GM23338 (cell line): ENCODE results near the gene EPHA8. TPM values are rescaled to one million over a fixed set of nuclear protein-coding genes. Genes with fewer than 3 reads are reported as not detected.

Experiments used
- ATAC-seq: fragments of 200-7000 bp; cut with Tn5 transposase; 3 replicates; pipeline ENCODE4 v1.9.1; 2020
- DNase-seq: peaks from one replicate; pipeline ENCODE4 v3.0.0-alpha.2; 2015; ENCODE audit warnings: low spot score
- H2AFZ ChIP-seq: fragments of 200-600 bp; sonication (generic); 2 replicates; pipeline ENCODE4 v1.8.0; 2016; ENCODE audit warnings: antibody characterized with exemption, mild to moderate bottlenecking, moderate library complexity
- H3F3A ChIP-seq: fragments of 200-600 bp; sonication (generic); replicated peaks from 2 replicates; pipeline ENCODE4 v1.8.0; 2017; ENCODE audit warnings: antibody characterized with exemption, mixed run types, low read depth
- H3K27ac ChIP-seq: fragments of 200-600 bp; sonication (generic); 2 replicates; pipeline ENCODE4 v1.6.1; 2016; ENCODE audit warnings: low read depth
- H3K27me3 ChIP-seq: fragments of 200-600 bp; sonication (generic); 2 replicates; pipeline ENCODE4 v1.8.0; 2016; ENCODE audit warnings: mild to moderate bottlenecking, mixed run types, moderate library complexity; ENCODE audit not compliant: insufficient read depth
- H3K36me3 ChIP-seq: fragments of 200-600 bp; sonication (generic); 2 replicates; pipeline ENCODE4 v1.8.0; 2016; ENCODE audit warnings: mild to moderate bottlenecking; ENCODE audit not compliant: insufficient read depth
- H3K4me1 ChIP-seq: fragments of 200-600 bp; sonication (generic); 2 replicates; pipeline ENCODE4 v1.8.0; 2016; ENCODE audit warnings: mild to moderate bottlenecking, moderate library complexity; ENCODE audit not compliant: insufficient read depth
- H3K4me2 ChIP-seq: fragments of 200-600 bp; sonication (generic); 2 replicates; pipeline ENCODE4 v1.7.1; 2017; ENCODE audit warnings: mixed run types
- H3K4me3 ChIP-seq: fragments of 200-600 bp; sonication (generic); 2 replicates; pipeline ENCODE4 v1.6.1; 2016; ENCODE audit warnings: mixed run types
- H3K79me2 ChIP-seq: fragments of 200-600 bp; sonication (generic); replicated peaks from 2 replicates; pipeline ENCODE4 v1.8.0; 2017; ENCODE audit warnings: mild to moderate bottlenecking; ENCODE audit not compliant: insufficient read depth
- H3K9me2 ChIP-seq: fragments of 200-600 bp; sonication (generic); 2 replicates; pipeline ENCODE4 v1.8.0; 2017; ENCODE audit not compliant: insufficient read depth
- H4K20me1 ChIP-seq: fragments of 200-600 bp; sonication (generic); replicated peaks from 2 replicates; pipeline ENCODE4 v1.8.0; 2017; ENCODE audit warnings: mild to moderate bottlenecking; ENCODE audit not compliant: insufficient read depth
- H3K27ac Mint-ChIP-seq: 2 replicates; pipeline ENCODE4 v1.8.0; 2020; ENCODE audit warnings: inconsistent platforms, mild to moderate bottlenecking, moderate library complexity, mixed read lengths
- H3K27me3 Mint-ChIP-seq: 3 replicates; pipeline ENCODE4 v1.8.0; 2022; ENCODE audit warnings: low read depth, mild to moderate bottlenecking, moderate library complexity, mixed read lengths, inconsistent platforms; ENCODE audit not compliant: insufficient read depth, poor library complexity
- H3K36me3 Mint-ChIP-seq: 3 replicates; pipeline ENCODE4 v1.8.0; 2021; ENCODE audit warnings: low read depth, mild to moderate bottlenecking, inconsistent platforms, moderate library complexity, mixed read lengths
- H3K4me1 Mint-ChIP-seq: 3 replicates; pipeline ENCODE4 v1.8.0; 2020; ENCODE audit warnings: mild to moderate bottlenecking, inconsistent platforms, mixed read lengths
- H3K4me3 Mint-ChIP-seq: 3 replicates; pipeline ENCODE4 v1.8.0; 2021; ENCODE audit warnings: moderate library complexity, mild to moderate bottlenecking, inconsistent platforms, mixed read lengths
- H3K9me3 Mint-ChIP-seq: 3 replicates; pipeline ENCODE4 v1.8.0; 2020; ENCODE audit warnings: moderate library complexity, mild to moderate bottlenecking, inconsistent platforms, mixed read lengths
- CREB1 ChIP-seq: fragments of 250-450 bp; sonication (Bioruptor Pico); IDR thresholded peaks from 2 replicates; pipeline ENCODE4 v1.5.0; 2020; ENCODE audit warnings: low read depth, mild to moderate bottlenecking, moderate library complexity
- ETS1 ChIP-seq: IDR thresholded peaks from 2 replicates; pipeline ENCODE4 v1.6.1; 2016; ENCODE audit warnings: antibody characterized with exemption
- EZH2 ChIP-seq: fragments of 200-600 bp; sonication (generic); IDR thresholded peaks from one replicate; pipeline ENCODE4 v1.8.0; 2017; ENCODE audit warnings: antibody characterized with exemption, mild to moderate bottlenecking, low read depth; ENCODE audit not compliant: unreplicated experiment
- EZH2phosphoT487 ChIP-seq: fragments of 200-600 bp; sonication (generic); IDR thresholded peaks from one replicate; pipeline ENCODE4 v1.8.1; 2018; ENCODE audit warnings: antibody characterized with exemption; ENCODE audit not compliant: unreplicated experiment
- JUNB ChIP-seq: IDR thresholded peaks from one replicate; pipeline ENCODE4 v1.6.1; 2016; ENCODE audit warnings: antibody characterized with exemption; ENCODE audit not compliant: unreplicated experiment
- NANOG ChIP-seq: IDR thresholded peaks from 2 replicates; pipeline ENCODE4 v1.6.1; 2016; ENCODE audit warnings: antibody characterized with exemption, borderline replicate concordance
- POLR2AphosphoS5 ChIP-seq: IDR thresholded peaks from 2 replicates; pipeline ENCODE4 v1.6.1; 2016; ENCODE audit warnings: antibody characterized with exemption, low read depth
- REST ChIP-seq: IDR thresholded peaks from one replicate; pipeline ENCODE4 v1.6.1; 2018; ENCODE audit warnings: antibody characterized with exemption; ENCODE audit not compliant: unreplicated experiment
- ZNF114 ChIP-seq: fragments of 250-450 bp; sonication (Bioruptor Pico); IDR thresholded peaks from 2 replicates; pipeline ENCODE4 v1.5.0; 2020; ENCODE audit warnings: mild to moderate bottlenecking, moderate library complexity
- ZNF462 ChIP-seq: fragments of 250-450 bp; sonication (Bioruptor Pico); IDR thresholded peaks from 2 replicates; pipeline ENCODE4 v1.5.0; 2020; ENCODE audit warnings: mild to moderate bottlenecking, moderate library complexity
- polyA plus RNA-seq: library from polyadenylated mRNA; unstranded; fragments of >200 nt; fragmentation: Nextera tagmentation; extraction: Ambion mirVana; gene quantifications from 2 replicates; pipeline ENCODE4 v1.2.1, GENCODE V29; 2016
- total RNA-seq: library from RNA; depleted of rRNA; stranded (reverse); fragments of >200 nt; shearing (Covaris generic); gene quantifications from 2 replicates; pipeline ENCODE4 v1.2.3, GENCODE V29; 2014

Gene EPHA8
- total and polyA plus RNA-seq, 2 experiments from 2014 or later: 2.3 to 5.0 TPM

GRCh38 chr1:22522221-22522743 lies 41.0 kb upstream of the EPHA8 start:
- H3K36me3 Mint-ChIP-seq: peaks cover 11% of the 10 kb centered on the region; the same call in 2 of the 3 replicates

GRCh38 chr1:22524481-22524880 lies 38.8 kb upstream of the EPHA8 start:
- no peak overlapping the region for H3K4me3 ChIP-seq
- no peaks in the 10 kb centered on the region for H3K9me2 ChIP-seq
- DNase-seq: no peak
- no peaks in the 10 kb centered on the region for H3K27me3 ChIP-seq
- H3K27ac ChIP-seq: no peak overlapping the region
- no peak overlapping the region for H3K4me3 Mint-ChIP-seq
- no peaks in the 10 kb centered on the region for H4K20me1 ChIP-seq
- peaks cover 5% of the 10 kb centered on the region for H3K27me3 Mint-ChIP-seq
- peaks cover 13% of the 10 kb centered on the region; the same call in 1 of the 2 replicates for H3K36me3 ChIP-seq
- H3K4me1 ChIP-seq: no peaks in the 10 kb centered on the region
- H3K79me2 ChIP-seq: no peaks in the 10 kb centered on the region
- H3K27ac Mint-ChIP-seq: no peak overlapping the region
- no peaks in the 10 kb centered on the region for H3F3A ChIP-seq
- no peak for ATAC-seq
- peaks cover 11% of the 10 kb centered on the region; the same call in 1 of the 3 replicates for H3K36me3 Mint-ChIP-seq
- H2AFZ ChIP-seq: no peak overlapping the region
- H3K9me3 Mint-ChIP-seq: no peaks in the 10 kb centered on the region
- H3K4me2 ChIP-seq: no peak overlapping the region
- no peaks in the 10 kb centered on the region; the same call in 2 of the 3 replicates for H3K4me1 Mint-ChIP-seq
- TF ChIP-seq REST (no peak), NANOG (no peak), EZH2phosphoT487 (no peak), EZH2 (no peak), POLR2AphosphoS5 (no peak), ZNF114 (CRISPR knock-in tag) (no peak), ZNF462 (CRISPR knock-in tag) (no peak), CREB1 (no peak), JUNB (no peak), ETS1 (no peak)

More at GRCh38 chr1:22522221-22522743, 41.0 kb upstream of the EPHA8 start:
- no peaks in the 10 kb centered on the region for H3F3A ChIP-seq
- no peaks in the 10 kb centered on the region for H3K27me3 ChIP-seq
- TF ChIP-seq ZNF114 (CRISPR knock-in tag) (no peak), EZH2 (no peak), EZH2phosphoT487 (no peak), NANOG (no peak)
- no peak overlapping the region for H2AFZ ChIP-seq
- DNase-seq (no peak), ATAC-seq (no peak)
- H3K4me2 ChIP-seq: no peak overlapping the region
- no peaks in the 10 kb centered on the region for H3K9me3 Mint-ChIP-seq
- H3K79me2 ChIP-seq: no peaks in the 10 kb centered on the region
- no peaks in the 10 kb centered on the region for H4K20me1 ChIP-seq
- H3K4me3 ChIP-seq: no peak overlapping the region
- H3K4me3 Mint-ChIP-seq: no peak overlapping the region
- H3K36me3 ChIP-seq: peaks cover 32% of the 10 kb centered on the region; the same call in 1 of the 2 replicates
- no peak overlapping the region for H3K27ac ChIP-seq
- peaks cover 5% of the 10 kb centered on the region for H3K27me3 Mint-ChIP-seq
- no peak overlapping the region for H3K27ac Mint-ChIP-seq
- no peaks in the 10 kb centered on the region; the same call in 2 of the 3 replicates for H3K4me1 Mint-ChIP-seq
- no peaks in the 10 kb centered on the region for H3K4me1 ChIP-seq
- H3K9me2 ChIP-seq: no peaks in the 10 kb centered on the region
